Vagina (tissue), 2 donors: ENCODE data around the gene CARM1. TPM values are rescaled to one million over a fixed set of nuclear protein-coding genes. Genes with fewer than 3 reads are reported as not detected.
"Not testable (repeated sequence)": the region's sequence is repeated elsewhere in the genome, so short reads cannot be mapped to it uniquely, and the experiment has no call there.

Source experiments
- DNase-seq, 2 donors: peaks; one replicate each; pipeline ENCODE4 v3.0.0-alpha.2; 2017; ENCODE audit errors: extremely low spot score in 2 of 2
- H3K27ac ChIP-seq: fragments of 200-600 bp; sonication (generic); one replicate; pipeline ENCODE4 v1.5.1; 2019
- H3K27me3 ChIP-seq: fragments of 200-600 bp; sonication (generic); one replicate; pipeline ENCODE4 v1.5.1; 2019
- H3K36me3 ChIP-seq, 2 donors: fragments of 200-600 bp; sonication (generic); one replicate each; pipeline ENCODE4 v1.5.1; 2017 to 2019
- H3K4me1 ChIP-seq: fragments of 200-600 bp; sonication (generic); one replicate; pipeline ENCODE4 v1.5.1; 2019
- H3K4me3 ChIP-seq, 2 donors: fragments of 200-600 bp; sonication (generic); 1 replicate in 1 of 2; 2 replicates in 1 of 2; pipeline ENCODE4 v1.5.1; 2016 to 2019
- H3K9me3 ChIP-seq: fragments of 200-600 bp; sonication (generic); one replicate; pipeline ENCODE4 v1.5.1; 2019
- POLR2A ChIP-seq, 2 donors: fragments of 450-650 bp; IDR thresholded peaks; one replicate each; pipeline ENCODE4 v1.6.1; 2017; ENCODE audit warnings: antibody characterized with exemption in 2 of 2, mild to moderate bottlenecking in 2 of 2, moderate library complexity in 2 of 2
- POLR2AphosphoS5 ChIP-seq, 2 donors: sonication (generic); formaldehyde crosslinking; IDR thresholded peaks; one replicate each; pipeline ENCODE4 v1.9.0; 2017; ENCODE audit warnings: antibody characterized with exemption in 2 of 2, mild to moderate bottlenecking in 2 of 2, low read depth in 1 of 2; ENCODE audit not compliant: insufficient read depth in 1 of 2
- intact Hi-C: fragments of 100-400 bp; cut with DNase I; formaldehyde crosslinking; loops from one replicate; pipeline ENCODE4 v1.15.1; 2023
- total RNA-seq: library from RNA; depleted of rRNA; stranded (reverse); fragments of >200 nt; gene quantifications from one replicate; pipeline ENCODE4 v1.2.3, GENCODE V29; 2016
- TF ChIP-seq, protein P1 (sequence below), 3 experiments: fragments of 450-650 bp in 2 of 3; fragments of 200-600 bp in 1 of 3; sonication (generic) in 1 of 3; IDR thresholded peaks; one replicate each; pipeline ENCODE4 v1.5.1; 2017 to 2019; ENCODE audit warnings: antibody characterized with exemption in 3 of 3, mild to moderate bottlenecking in 2 of 3, moderate library complexity in 2 of 3

CARM1 gene
- total RNA-seq, 1 donor from 2014 or later = 28.2 TPM

DNA sequence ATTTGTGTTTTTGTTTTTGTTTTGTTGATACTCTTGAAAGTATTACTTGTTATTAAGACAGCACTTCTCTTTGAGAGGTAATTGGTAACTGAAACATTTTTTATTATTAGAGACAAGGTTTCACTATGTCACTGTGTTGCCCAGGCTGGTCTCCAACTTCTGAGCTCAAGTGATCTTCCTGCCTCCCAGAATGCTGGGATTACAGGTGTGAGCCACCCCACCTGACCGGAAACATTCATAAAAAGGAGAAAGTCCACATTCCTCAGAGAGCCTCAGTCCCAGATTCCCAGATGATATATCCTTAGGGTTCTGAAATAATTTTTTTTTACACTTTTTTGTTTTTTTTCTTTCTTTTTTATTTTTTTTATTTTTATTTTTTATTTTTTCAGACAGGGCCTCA lies 2.7 kb downstream of the CARM1 start:
- DNase-seq = no peak
- Histone ChIP-seq H3K27me3 (no peaks in the 10 kb centered on the region), H3K36me3 (no peaks in the 10 kb centered on the region), H3K27ac (no peak overlapping the region), H3K4me1 (peaks cover 66% of the 10 kb centered on the region), H3K9me3 (no peaks in the 10 kb centered on the region), H3K4me3 (no peak overlapping the region)
- intact Hi-C loops = loop anchor here (10.0 kb wide), 1 partner anchor 51 kb away; the partner anchor contains the start of genes TIMM29 and YIPF2
- TF ChIP-seq, protein P1, sequence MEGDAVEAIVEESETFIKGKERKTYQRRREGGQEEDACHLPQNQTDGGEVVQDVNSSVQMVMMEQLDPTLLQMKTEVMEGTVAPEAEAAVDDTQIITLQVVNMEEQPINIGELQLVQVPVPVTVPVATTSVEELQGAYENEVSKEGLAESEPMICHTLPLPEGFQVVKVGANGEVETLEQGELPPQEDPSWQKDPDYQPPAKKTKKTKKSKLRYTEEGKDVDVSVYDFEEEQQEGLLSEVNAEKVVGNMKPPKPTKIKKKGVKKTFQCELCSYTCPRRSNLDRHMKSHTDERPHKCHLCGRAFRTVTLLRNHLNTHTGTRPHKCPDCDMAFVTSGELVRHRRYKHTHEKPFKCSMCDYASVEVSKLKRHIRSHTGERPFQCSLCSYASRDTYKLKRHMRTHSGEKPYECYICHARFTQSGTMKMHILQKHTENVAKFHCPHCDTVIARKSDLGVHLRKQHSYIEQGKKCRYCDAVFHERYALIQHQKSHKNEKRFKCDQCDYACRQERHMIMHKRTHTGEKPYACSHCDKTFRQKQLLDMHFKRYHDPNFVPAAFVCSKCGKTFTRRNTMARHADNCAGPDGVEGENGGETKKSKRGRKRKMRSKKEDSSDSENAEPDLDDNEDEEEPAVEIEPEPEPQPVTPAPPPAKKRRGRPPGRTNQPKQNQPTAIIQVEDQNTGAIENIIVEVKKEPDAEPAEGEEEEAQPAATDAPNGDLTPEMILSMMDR (IDR thresholded peaks at IDR 0.05) = no peak
- TF ChIP-seq POLR2A (IDR thresholded peaks at IDR 0.05) = no peak

GRCh38 chr19:10876459-10877240 lies 5.3 kb downstream of the CARM1 start:
- no peak for TF ChIP-seq POLR2A (IDR thresholded peaks at IDR 0.05)
- TF ChIP-seq, protein P1 (IDR thresholded peaks at IDR 0.05) = no peak
- no peak for TF ChIP-seq POLR2AphosphoS5 (IDR thresholded peaks at IDR 0.05; ENCODE audit: insufficient read depth in 1 of 2, low read depth in 1 of 2)
- no peak for DNase-seq
- Histone ChIP-seq H3K27me3 (no peaks in the 10 kb centered on the region), H3K9me3 (no peaks in the 10 kb centered on the region), H3K36me3 (no peaks in the 10 kb centered on the region), H3K4me1 (peaks cover 90% of the 10 kb centered on the region), H3K4me3 (no peak overlapping the region), H3K27ac (no peak overlapping the region)
- intact Hi-C loops = loop anchor here (10.0 kb wide), 1 partner anchor 48 kb away; the partner anchor contains the start of genes TIMM29 and YIPF2

DNA sequence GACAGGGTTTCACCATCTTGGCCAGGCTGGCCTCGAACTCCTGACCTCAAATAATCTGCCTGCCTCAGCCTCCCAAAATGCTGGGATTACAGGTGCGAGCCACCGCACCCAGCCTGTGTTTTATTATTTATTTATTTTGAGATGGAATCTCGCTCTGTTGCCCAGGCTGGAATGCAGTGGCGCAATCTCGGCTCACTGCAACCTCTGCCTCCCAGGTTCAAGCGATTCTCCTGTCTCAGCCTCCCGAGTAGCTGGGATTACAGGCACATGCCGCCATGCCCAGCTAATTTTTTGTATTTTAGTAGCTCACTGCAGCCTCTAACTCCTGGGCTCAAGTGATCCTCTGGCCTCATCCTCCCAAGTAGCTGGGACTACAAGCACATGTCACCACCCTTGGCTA lies 6.3 kb downstream of the CARM1 start:
- H3K27ac ChIP-seq, H3K9me3 ChIP-seq, H3K4me3 ChIP-seq, H3K27me3 ChIP-seq, H3K36me3 ChIP-seq, DNase-seq: not testable (repeated sequence)
- intact Hi-C loops = loop anchor here (10.0 kb wide), 1 partner anchor 47 kb away; the partner anchor contains the start of genes TIMM29 and YIPF2
- H3K4me1 ChIP-seq = peaks cover 93% of the 10 kb centered on the region

- no peaks in the 10 kb centered on the region for H3K27me3 ChIP-seq
- no peak for DNase-seq
- H3K27ac ChIP-seq = no peak overlapping the region
- peaks cover 93% of the 10 kb centered on the region for H3K4me1 ChIP-seq
- no peaks in the 10 kb centered on the region for H3K9me3 ChIP-seq
- no peaks in the 10 kb centered on the region for H3K36me3 ChIP-seq
- no peak overlapping the region for H3K4me3 ChIP-seq
- intact Hi-C loops = loop anchor here (10.0 kb wide), 1 partner anchor 47 kb away; the partner anchor contains the start of genes TIMM29 and YIPF2
- TF ChIP-seq POLR2AphosphoS5 (IDR thresholded peaks at IDR 0.05; ENCODE audit: insufficient read depth in 1 of 2, low read depth in 1 of 2) (no peak), POLR2A (IDR thresholded peaks at IDR 0.05) (no peak)
- TF ChIP-seq, protein P1 (IDR thresholded peaks at IDR 0.05) = no peak
Measured at GRCh38 chr19:10878253-10878652, 6.9 kb downstream of the CARM1 start.

GRCh38 chr19:10881403-10882107 lies 10.2 kb downstream of the CARM1 start:
- Histone ChIP-seq H3K9me3 (no peaks in the 10 kb centered on the region), H3K4me3 (no peak overlapping the region), H3K4me1 (peaks cover 96% of the 10 kb centered on the region), H3K36me3 (no peaks in the 10 kb centered on the region), H3K27me3 (no peaks in the 10 kb centered on the region), H3K27ac (no peak overlapping the region)
- intact Hi-C loops = no loop called here
- DNase-seq = no peak
- TF ChIP-seq POLR2AphosphoS5 (IDR thresholded peaks at IDR 0.05; ENCODE audit: insufficient read depth in 1 of 2, low read depth in 1 of 2) = no peak
- TF ChIP-seq POLR2A (IDR thresholded peaks at IDR 0.05) = no peak
- TF ChIP-seq, protein P1 (IDR thresholded peaks at IDR 0.05) = no peak
